ENCODE data around the gene FRMD4B. TPM values are rescaled to one million over a fixed set of nuclear protein-coding genes. Genes with fewer than 3 reads are reported as not detected.

FRMD4B gene
- total RNA-seq, 3 donors from 2014 or later (not counting 1 experiment from before 2014, with no cell fraction given): 8.5 to 19.8 (median 9.4) TPM

GRCh38 chr3:69121950-69122349 lies 263.9 kb downstream of the FRMD4B start:
- no peak overlapping the region for H3K27ac Mint-ChIP-seq
- WGBS (ENCODE audit: insufficient coverage): 69% methylated on average over 7 of the region's 8 CpGs
- no peaks in the 10 kb centered on the region for H3K9me3 Mint-ChIP-seq
- no peak overlapping the region for H3K4me3 Mint-ChIP-seq
- H3K27me3 Mint-ChIP-seq (ENCODE audit: low read depth in 2 of 2): peaks cover 3 to 13% of the 10 kb centered on the region in 2 donors
- no peak for DNase-seq
- H3K4me1 ChIP-seq (ENCODE audit: control insufficient read depth, insufficient read depth, low read length): no peaks in the 10 kb centered on the region
- no peaks in the 10 kb centered on the region for H3K36me3 ChIP-seq (ENCODE audit: control insufficient read depth, insufficient read depth, low read length)
- no peaks in the 10 kb centered on the region for H3K36me3 Mint-ChIP-seq
- TF ChIP-seq CTCF (IDR thresholded peaks at IDR 0.05): no peak
- no peak overlapping the region for H3K4me3 ChIP-seq (ENCODE audit: low read length)
- no peaks in the 10 kb centered on the region for H3K9me3 ChIP-seq (ENCODE audit: control insufficient read depth, insufficient read depth, low read length)
- H3K4me1 Mint-ChIP-seq: peaks cover 0 to 5% of the 10 kb centered on the region in 2 donors
- ATAC-seq: no peak
- H3K27me3 ChIP-seq (ENCODE audit: control insufficient read depth, insufficient read depth, low read length): no peaks in the 10 kb centered on the region
- no peak overlapping the region for H3K27ac ChIP-seq (ENCODE audit: low read length)
- intact Hi-C loops (cut with micrococcal nuclease): loop anchor here (1.0 kb wide), 2 partner anchors 184 to 303 kb away; no protein-coding TSS in a partner anchor

- no peak overlapping the region for H3K4me3 ChIP-seq (ENCODE audit: low read length)
- TF ChIP-seq CTCF (IDR thresholded peaks at IDR 0.05): no peak
- Mint-ChIP-seq H3K4me1 (peaks cover 0 to 5% of the 10 kb centered on the region in 2 donors), H3K27me3 (ENCODE audit: low read depth in 2 of 2) (peaks cover 0 to 9% of the 10 kb centered on the region in 2 donors), H3K27ac (no peak overlapping the region), H3K4me3 (no peak overlapping the region), H3K36me3 (no peaks in the 10 kb centered on the region), H3K9me3 (no peaks in the 10 kb centered on the region)
- no peaks in the 10 kb centered on the region for H3K27me3 ChIP-seq (ENCODE audit: control insufficient read depth, insufficient read depth, low read length)
- intact Hi-C loops (cut with micrococcal nuclease): loop anchor here (1.0 kb wide), 2 partner anchors 185 to 304 kb away; no protein-coding TSS in a partner anchor
- no peaks in the 10 kb centered on the region for H3K9me3 ChIP-seq (ENCODE audit: control insufficient read depth, insufficient read depth, low read length)
- no peak overlapping the region for H3K27ac ChIP-seq (ENCODE audit: low read length)
- H3K4me1 ChIP-seq (ENCODE audit: control insufficient read depth, insufficient read depth, low read length): no peaks in the 10 kb centered on the region
- no peak for DNase-seq
- 91% methylated on average over 4 of the region's 6 CpGs for WGBS (ENCODE audit: insufficient coverage)
- no peaks in the 10 kb centered on the region for H3K36me3 ChIP-seq (ENCODE audit: control insufficient read depth, insufficient read depth, low read length)
- ATAC-seq: no peak
These were observed 264.4 kb downstream of the FRMD4B start for GRCh38 chr3:69121513-69121912.

- Histone ChIP-seq H3K36me3 (ENCODE audit: control insufficient read depth, insufficient read depth, low read length) (no peaks in the 10 kb centered on the region), H3K27me3 (ENCODE audit: control insufficient read depth, insufficient read depth, low read length) (no peaks in the 10 kb centered on the region), H3K4me1 (ENCODE audit: control insufficient read depth, insufficient read depth, low read length) (no peaks in the 10 kb centered on the region), H3K27ac (ENCODE audit: low read length) (no peak overlapping the region), H3K9me3 (ENCODE audit: control insufficient read depth, insufficient read depth, low read length) (no peaks in the 10 kb centered on the region), H3K4me3 (ENCODE audit: low read length) (no peak overlapping the region)
- DNase-seq: peak; percentile 58 to 92
- Mint-ChIP-seq H3K4me3 (no peak overlapping the region), H3K9me3 (no peaks in the 10 kb centered on the region), H3K27me3 (ENCODE audit: low read depth in 2 of 2) (peaks cover 0 to 3% of the 10 kb centered on the region in 2 donors), H3K4me1 (peaks cover 0 to 5% of the 10 kb centered on the region in 2 donors), H3K36me3 (no peaks in the 10 kb centered on the region), H3K27ac (no peak overlapping the region)
- peak; percentile 84 to 88 (median 87) for ATAC-seq
- intact Hi-C loops (cut with micrococcal nuclease): loop anchor here (1.0 kb wide), 2 partner anchors 185 to 304 kb away; no protein-coding TSS in a partner anchor
- WGBS (ENCODE audit: insufficient coverage): 0% methylated on average over 1 of the region's 1 CpG
- TF ChIP-seq CTCF (IDR thresholded peaks at IDR 0.05): peak; percentile 94
These were observed 264.9 kb downstream of the FRMD4B start for GRCh38 chr3:69120879-69121464.

Measured in natural killer cell (primary cell).